ENCODE data around the gene TRAF3. TPM values are rescaled to one million over a fixed set of nuclear protein-coding genes. Genes with fewer than 3 reads are reported as not detected.
"Not testable (repeated sequence)": the region's sequence is repeated elsewhere in the genome, so short reads cannot be mapped to it uniquely, and the experiment has no call there.

The TRAF3 gene
- total RNA-seq, 2 experiments from 2014 or later: 52.9 to 54.4 TPM

- POLR2A ChIA-PET: interaction anchor here (1.1 to 2.4 kb wide), 4 partner anchors 9 to 41 kb away, joined by 3 to 13 read pairs (median 8); no protein-coding TSS in a partner anchor
- CTCF ChIA-PET: interaction anchor here (0.7 to 2.3 kb wide), 3 partner anchors 12 to 41 kb away, joined by 4 to 22 read pairs (median 4); no protein-coding TSS in a partner anchor
Measured at GRCh38 chr14:102819747-102820330, 42.6 kb downstream of the TRAF3 start.

GRCh38 chr14:102821252-102821651 is 44.0 kb downstream of the TRAF3 start:
- CTCF ChIA-PET: interaction anchor here (0.9 kb wide), 1 partner anchor 15 kb away, joined by 3 read pairs; no protein-coding TSS in a partner anchor
- POLR2A ChIA-PET: interaction anchor here (0.6 kb wide), 1 partner anchor 20 kb away, joined by 8 read pairs; no protein-coding TSS in a partner anchor

GRCh38 chr14:102822311-102822863 is 45.1 kb downstream of the TRAF3 start:
- ChIA-PET POLR2A (interaction anchor here (0.9 to 1.0 kb wide), 2 partner anchors 16 to 27 kb away, joined by 3 to 5 read pairs; no protein-coding TSS in a partner anchor), CTCF (no interaction called here)

GRCh38 chr14:102822887-102823286 is 45.6 kb downstream of the TRAF3 start:
- CTCF ChIA-PET: not testable (repeated sequence)
- POLR2A ChIA-PET: interaction anchor here (1.0 kb wide), 1 partner anchor 17 kb away, joined by 5 read pairs; no protein-coding TSS in a partner anchor

- ChIA-PET POLR2A (no interaction called here), CTCF (no interaction called here)
Measured at GRCh38 chr14:102823546-102823945, 46.3 kb downstream of the TRAF3 start.

- ChIA-PET POLR2A (no interaction called here), CTCF (interaction anchor here (0.5 to 0.7 kb wide), 3 partner anchors 10 to 207 kb away, joined by 3 to 4 read pairs (median 4); no protein-coding TSS in a partner anchor)
Measured at GRCh38 chr14:102824832-102825231, 47.6 kb downstream of the TRAF3 start.

GRCh38 chr14:102825307-102826095 is 48.3 kb downstream of the TRAF3 start:
- CTCF ChIA-PET: no interaction called here
- POLR2A ChIA-PET: no interaction called here

- ChIA-PET CTCF (no interaction called here), POLR2A (no interaction called here)
Measured at GRCh38 chr14:102826161-102826560, 48.9 kb downstream of the TRAF3 start.

- CTCF ChIA-PET: no interaction called here
- POLR2A ChIA-PET: no interaction called here
Measured at GRCh38 chr14:102826751-102827675, 49.8 kb downstream of the TRAF3 start.

- ChIA-PET POLR2A (no interaction called here), CTCF (no interaction called here)
Measured at GRCh38 chr14:102827716-102828115, 50.5 kb downstream of the TRAF3 start.

GRCh38 chr14:102828151-102828550 is 50.9 kb downstream of the TRAF3 start:
- POLR2A ChIA-PET: no interaction called here
- CTCF ChIA-PET: no interaction called here

- ChIA-PET POLR2A (interaction anchor here (1.0 kb wide), 1 partner anchor 9 kb away, joined by 3 read pairs; no protein-coding TSS in a partner anchor), CTCF (no interaction called here)
Measured at GRCh38 chr14:102829016-102829548, 51.8 kb downstream of the TRAF3 start.

GRCh38 chr14:102830474-102831045 is 53.3 kb downstream of the TRAF3 start:
- POLR2A ChIA-PET: no interaction called here
- CTCF ChIA-PET: no interaction called here

GRCh38 chr14:102831163-102831804 is 54.0 kb downstream of the TRAF3 start:
- POLR2A ChIA-PET: no interaction called here
- CTCF ChIA-PET: no interaction called here

- POLR2A ChIA-PET: no interaction called here
- CTCF ChIA-PET: interaction anchor here (0.9 kb wide), 1 partner anchor 23 kb away, joined by 3 read pairs; no protein-coding TSS in a partner anchor
Measured at GRCh38 chr14:102833341-102833740, 56.1 kb downstream of the TRAF3 start.

GRCh38 chr14:102833991-102834390 is 56.7 kb downstream of the TRAF3 start:
- ChIA-PET POLR2A (no interaction called here), CTCF (interaction anchor here (0.6 kb wide), 1 partner anchor 930 kb away, joined by 3 read pairs; no protein-coding TSS in a partner anchor)

GRCh38 chr14:102835959-102836358 is 58.7 kb downstream of the TRAF3 start:
- CTCF ChIA-PET: no interaction called here
- POLR2A ChIA-PET: no interaction called here

GRCh38 chr14:102837120-102837519 is 59.9 kb downstream of the TRAF3 start:
- CTCF ChIA-PET: not testable (repeated sequence)
- POLR2A ChIA-PET: interaction anchor here (0.6 kb wide), 1 partner anchor 18 kb away, joined by 3 read pairs; no protein-coding TSS in a partner anchor
